ENCODE data around the gene PPARG.

The PPARG gene

GRCh38 chr3:12301031-12301430, 12.2 kb downstream of the PPARG start:
- no peak for TF ChIP-seq CTCF (IDR thresholded peaks at IDR 0.05; ENCODE audit: borderline replicate concordance, insufficient read depth, low read depth, low read length)
- no peak overlapping the region for H3K4me3 ChIP-seq (ENCODE audit: low read depth, low read length)

GRCh38 chr3:12301513-12301912, 12.6 kb downstream of the PPARG start:
- H3K4me3 ChIP-seq (ENCODE audit: low read depth, low read length) = no peak overlapping the region

GRCh38 chr3:12302564-12302963, 13.7 kb downstream of the PPARG start:
- TF ChIP-seq CTCF (IDR thresholded peaks at IDR 0.05; ENCODE audit: borderline replicate concordance, insufficient read depth, low read depth, low read length) = no peak
- H3K4me3 ChIP-seq (ENCODE audit: low read depth, low read length) = no peak overlapping the region

More at GRCh38 chr3:12301513-12301912, 12.6 kb downstream of the PPARG start:
- TF ChIP-seq CTCF (IDR thresholded peaks at IDR 0.05; ENCODE audit: borderline replicate concordance, insufficient read depth, low read depth, low read length) = no peak

GRCh38 chr3:12303534-12303933, 14.7 kb downstream of the PPARG start:
- TF ChIP-seq CTCF (IDR thresholded peaks at IDR 0.05; ENCODE audit: borderline replicate concordance, insufficient read depth, low read depth, low read length) = no peak
- no peak overlapping the region for H3K4me3 ChIP-seq (ENCODE audit: low read depth, low read length)

GRCh38 chr3:12303993-12304392, 15.1 kb downstream of the PPARG start:
- no peak for TF ChIP-seq CTCF (IDR thresholded peaks at IDR 0.05; ENCODE audit: borderline replicate concordance, insufficient read depth, low read depth, low read length)
- H3K4me3 ChIP-seq (ENCODE audit: low read depth, low read length) = no peak overlapping the region

- TF ChIP-seq CTCF (IDR thresholded peaks at IDR 0.05; ENCODE audit: borderline replicate concordance, insufficient read depth, low read depth, low read length) = no peak
- no peak overlapping the region for H3K4me3 ChIP-seq (ENCODE audit: low read depth, low read length)
Observed at GRCh38 chr3:12307136-12307535, 18.3 kb downstream of the PPARG start.

GRCh38 chr3:12308517-12308916, 19.6 kb downstream of the PPARG start:
- TF ChIP-seq CTCF (IDR thresholded peaks at IDR 0.05; ENCODE audit: borderline replicate concordance, insufficient read depth, low read depth, low read length) = no peak
- H3K4me3 ChIP-seq (ENCODE audit: low read depth, low read length) = no peak overlapping the region
